Tibial nerve (tissue), 3 donors: ENCODE data around the gene SYNE4.

Experiments
- CTCF ChIP-seq, 5 experiments: fragments of 200-600 bp in 3 of 5; fragments of 450-650 bp in 2 of 5; sonication (generic) in 3 of 5; IDR thresholded peaks; one replicate each; pipeline ENCODE4 v1.5.1; 2016 to 2019; ENCODE audit warnings: antibody characterized with exemption in 5 of 5, mild to moderate bottlenecking in 3 of 5, moderate library complexity in 2 of 5
- POLR2A ChIP-seq, 2 donors: fragments of 450-650 bp; IDR thresholded peaks; one replicate each; pipeline ENCODE4 v1.6.1; 2017; ENCODE audit warnings: antibody characterized with exemption in 2 of 2, mild to moderate bottlenecking in 2 of 2, moderate library complexity in 2 of 2

- TF ChIP-seq CTCF (IDR thresholded peaks at IDR 0.05) (no peak), POLR2A (IDR thresholded peaks at IDR 0.05) (no peak)
Measured at GRCh38 chr19:36013280-36014011, 4.8 kb upstream of the SYNE4 start.
